Gastrocnemius medialis (tissue), 4 donors: Measurements from ENCODE around the gene CMIP.

Experiments used
- POLR2A ChIP-seq, 2 donors: fragments of 450-650 bp; IDR thresholded peaks; one replicate each; pipeline ENCODE4 v1.6.1; 2017; ENCODE audit warnings: antibody characterized with exemption in 2 of 2, mild to moderate bottlenecking in 2 of 2, moderate library complexity in 2 of 2
- TF ChIP-seq, protein P1 (sequence below), 5 experiments: fragments of 450-650 bp in 3 of 5; fragments of 200-600 bp in 2 of 5; sonication (generic) in 2 of 5; IDR thresholded peaks in 4 of 5; conservative IDR thresholded peaks in 1 of 5; 1 replicate in 4 of 5; 2 replicates in 1 of 5; pipeline ENCODE4 v1.5.1; 2016 to 2019; ENCODE audit warnings: antibody characterized with exemption in 5 of 5, mild to moderate bottlenecking in 3 of 5, moderate library complexity in 3 of 5

DNA sequence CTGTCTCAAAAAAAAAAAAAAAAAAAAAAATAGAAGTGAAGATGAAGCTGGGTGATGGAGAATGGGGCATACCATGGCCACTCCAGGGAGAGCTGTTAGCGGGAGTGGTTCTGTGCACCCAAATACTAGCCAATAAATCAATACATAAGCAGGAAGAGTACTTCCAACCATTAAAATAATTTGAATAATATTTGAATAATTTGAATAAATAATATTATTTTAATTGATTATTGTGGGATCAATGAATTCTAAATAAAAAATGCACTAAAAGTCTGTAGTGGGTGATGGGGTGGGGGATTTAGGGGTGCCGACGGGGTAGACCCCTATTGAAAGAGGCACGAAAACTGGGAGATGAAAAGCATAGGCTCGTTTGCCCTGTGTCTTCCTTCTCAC, 41.4 kb upstream of the CMIP start:
- TF ChIP-seq, protein P1, sequence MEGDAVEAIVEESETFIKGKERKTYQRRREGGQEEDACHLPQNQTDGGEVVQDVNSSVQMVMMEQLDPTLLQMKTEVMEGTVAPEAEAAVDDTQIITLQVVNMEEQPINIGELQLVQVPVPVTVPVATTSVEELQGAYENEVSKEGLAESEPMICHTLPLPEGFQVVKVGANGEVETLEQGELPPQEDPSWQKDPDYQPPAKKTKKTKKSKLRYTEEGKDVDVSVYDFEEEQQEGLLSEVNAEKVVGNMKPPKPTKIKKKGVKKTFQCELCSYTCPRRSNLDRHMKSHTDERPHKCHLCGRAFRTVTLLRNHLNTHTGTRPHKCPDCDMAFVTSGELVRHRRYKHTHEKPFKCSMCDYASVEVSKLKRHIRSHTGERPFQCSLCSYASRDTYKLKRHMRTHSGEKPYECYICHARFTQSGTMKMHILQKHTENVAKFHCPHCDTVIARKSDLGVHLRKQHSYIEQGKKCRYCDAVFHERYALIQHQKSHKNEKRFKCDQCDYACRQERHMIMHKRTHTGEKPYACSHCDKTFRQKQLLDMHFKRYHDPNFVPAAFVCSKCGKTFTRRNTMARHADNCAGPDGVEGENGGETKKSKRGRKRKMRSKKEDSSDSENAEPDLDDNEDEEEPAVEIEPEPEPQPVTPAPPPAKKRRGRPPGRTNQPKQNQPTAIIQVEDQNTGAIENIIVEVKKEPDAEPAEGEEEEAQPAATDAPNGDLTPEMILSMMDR (IDR thresholded peaks at IDR 0.05 in 4 of 5, conservative IDR thresholded peaks at IDR 0.05 in 1 of 5): no peak
- no peak for TF ChIP-seq POLR2A (IDR thresholded peaks at IDR 0.05)
